ENCODE measurements around the gene PARM1.

PARM1 gene

GRCh38 chr4:74932832-74933561, at the start of gene PARM1:
Gene PARM1 (plus strand): TSS chr4:74933116. CDS start chr4:74933328, 212 bp downstream.
- DNase-seq (ENCODE audit: low read depth) = no peak

GRCh38 chr4:74884266-74884665, 48.6 kb upstream of the PARM1 start:
- no peak for DNase-seq (ENCODE audit: low read depth)

- DNase-seq (ENCODE audit: low read depth) = no peak
Observed at GRCh38 chr4:74886484-74886883, 46.4 kb upstream of the PARM1 start.

- DNase-seq (ENCODE audit: low read depth) = no peak
Observed at GRCh38 chr4:74890341-74890740, 42.6 kb upstream of the PARM1 start.

GRCh38 chr4:74891037-74891436, 41.9 kb upstream of the PARM1 start:
- DNase-seq (ENCODE audit: low read depth) = no peak

- no peak for DNase-seq (ENCODE audit: low read depth)
Observed at GRCh38 chr4:74893171-74893570, 39.7 kb upstream of the PARM1 start.

GRCh38 chr4:74896595-74896994, 36.3 kb upstream of the PARM1 start:
- DNase-seq (ENCODE audit: low read depth) = no peak

GRCh38 chr4:74897386-74897785, 35.5 kb upstream of the PARM1 start:
- no peak for DNase-seq (ENCODE audit: low read depth)

GRCh38 chr4:74900862-74901261, 32.1 kb upstream of the PARM1 start:
- DNase-seq (ENCODE audit: low read depth) = no peak

GRCh38 chr4:74904509-74905065, 28.3 kb upstream of the PARM1 start:
- DNase-seq (ENCODE audit: low read depth) = no peak

GRCh38 chr4:74906771-74907170, 26.1 kb upstream of the PARM1 start:
- DNase-seq (ENCODE audit: low read depth) = no peak

GRCh38 chr4:74919783-74920182, 13.1 kb upstream of the PARM1 start:
- DNase-seq (ENCODE audit: low read depth) = no peak

- no peak for DNase-seq (ENCODE audit: low read depth)
Observed at GRCh38 chr4:74920704-74921103, 12.2 kb upstream of the PARM1 start.

GRCh38 chr4:74921490-74921889, 11.4 kb upstream of the PARM1 start:
- no peak for DNase-seq (ENCODE audit: low read depth)

- no peak for DNase-seq (ENCODE audit: low read depth)
Observed at GRCh38 chr4:74926007-74926406, 6.9 kb upstream of the PARM1 start.

GRCh38 chr4:74930162-74930561, 2.8 kb upstream of the PARM1 start:
- DNase-seq (ENCODE audit: low read depth) = no peak

- DNase-seq (ENCODE audit: low read depth) = no peak
Observed at GRCh38 chr4:74931376-74931775, 1.5 kb upstream of the PARM1 start.

- DNase-seq (ENCODE audit: low read depth) = no peak
Observed at GRCh38 chr4:74932010-74932409, 906 bp upstream of the PARM1 start.

- DNase-seq (ENCODE audit: low read depth) = no peak
Observed at GRCh38 chr4:74933562-74934015, 673 bp downstream of the PARM1 start.

GRCh38 chr4:74934016-74934831, 1.3 kb downstream of the PARM1 start:
- DNase-seq (ENCODE audit: low read depth) = no peak

- DNase-seq (ENCODE audit: low read depth) = no peak
Observed at GRCh38 chr4:74934888-74935287, 2.0 kb downstream of the PARM1 start.

GRCh38 chr4:74941123-74941522, 8.2 kb downstream of the PARM1 start:
- no peak for DNase-seq (ENCODE audit: low read depth)

Data from stimulated activated CD8-positive, alpha-beta memory T cell treated with anti-CD3 and anti-CD28 coated beads, Interleukin-15, amount 100 ng/mL, for 24 hours (primary cell).